ENCODE data around the gene KIF16B.
"Not testable (repeated sequence)": the region's sequence is repeated elsewhere in the genome, so short reads cannot be mapped to it uniquely, and the experiment has no call there.

The KIF16B gene

GRCh38 chr20:16553684-16554083 is 19.6 kb downstream of the KIF16B start:
- DNase-seq, result no peak

- no peak for DNase-seq
These were observed 20.1 kb downstream of the KIF16B start for GRCh38 chr20:16553101-16553500.

- DNase-seq, result no peak
These were observed 21.2 kb downstream of the KIF16B start for GRCh38 chr20:16552015-16552414.

DNA sequence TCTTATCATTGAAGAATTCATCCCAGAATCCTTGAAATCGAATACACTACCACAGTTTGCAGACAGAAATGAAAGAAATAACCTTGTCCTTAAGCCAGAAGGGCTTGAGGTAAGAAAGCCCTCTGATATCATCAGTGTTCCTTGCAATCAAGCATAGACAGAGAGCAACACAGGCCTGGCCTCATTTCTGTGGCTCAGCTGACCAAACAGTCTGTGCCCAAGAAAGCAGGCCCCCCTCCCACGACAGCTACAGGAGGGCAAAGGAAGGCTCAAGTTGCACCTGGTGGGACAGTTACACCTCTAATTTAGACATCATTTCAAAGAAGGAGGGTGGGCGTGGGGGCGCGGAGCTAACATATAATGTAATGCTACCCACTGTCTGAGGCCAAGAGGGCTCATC is 21.6 kb downstream of the KIF16B start:
- DNase-seq, result no peak

DNA sequence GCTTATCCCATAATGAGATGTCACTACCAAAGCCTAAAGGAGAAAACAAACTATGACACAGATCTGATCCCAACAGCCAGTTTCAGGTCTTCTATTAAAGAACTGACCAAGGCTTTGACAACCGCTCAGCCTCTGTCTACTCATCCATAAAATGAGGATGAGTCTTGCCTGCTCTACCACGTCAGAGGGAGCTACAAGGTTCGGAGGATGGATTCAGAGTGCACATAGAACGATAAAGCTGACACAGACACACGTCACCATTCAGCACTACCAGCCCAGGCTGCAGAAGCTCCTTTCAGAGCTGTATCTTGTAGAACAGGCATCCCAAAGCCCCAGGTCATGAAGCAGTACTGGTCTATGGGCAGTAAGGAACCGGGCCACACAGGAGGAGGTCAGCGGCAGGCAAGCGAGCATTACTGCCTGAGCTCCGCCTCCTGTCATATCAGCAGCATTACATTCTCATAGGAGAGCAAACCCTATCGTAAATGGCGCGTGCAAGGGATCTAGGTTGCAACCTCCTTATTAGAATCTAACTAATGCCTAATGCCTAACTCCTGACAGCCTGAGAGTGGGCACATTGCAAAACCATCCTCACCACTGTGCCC is 25.1 kb downstream of the KIF16B start:
- DNase-seq, result no peak

DNA sequence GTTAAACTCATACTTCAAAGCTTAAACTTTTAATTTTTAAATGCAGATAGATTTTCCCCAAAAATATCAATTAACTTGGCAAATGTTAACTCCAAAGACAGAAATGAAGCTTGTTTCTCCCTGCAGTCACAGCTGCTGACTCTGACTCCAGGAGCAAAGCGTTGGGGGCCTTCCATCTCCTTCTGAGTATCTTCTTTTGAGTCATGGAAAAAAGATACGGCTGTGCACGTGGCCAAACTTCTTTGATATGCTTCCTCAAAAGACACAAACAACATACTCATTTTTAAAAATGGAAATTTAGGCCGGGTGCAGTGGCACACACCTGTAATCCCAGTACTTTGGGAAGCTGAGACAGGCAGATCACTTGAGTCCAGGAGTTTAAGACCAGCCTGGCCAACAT is 28.3 kb downstream of the KIF16B start:
- DNase-seq, result no peak

GRCh38 chr20:16542477-16542876 is 30.8 kb downstream of the KIF16B start:
- no peak for DNase-seq

- no peak for DNase-seq
These were observed 31.4 kb downstream of the KIF16B start for GRCh38 chr20:16541878-16542277.

DNA sequence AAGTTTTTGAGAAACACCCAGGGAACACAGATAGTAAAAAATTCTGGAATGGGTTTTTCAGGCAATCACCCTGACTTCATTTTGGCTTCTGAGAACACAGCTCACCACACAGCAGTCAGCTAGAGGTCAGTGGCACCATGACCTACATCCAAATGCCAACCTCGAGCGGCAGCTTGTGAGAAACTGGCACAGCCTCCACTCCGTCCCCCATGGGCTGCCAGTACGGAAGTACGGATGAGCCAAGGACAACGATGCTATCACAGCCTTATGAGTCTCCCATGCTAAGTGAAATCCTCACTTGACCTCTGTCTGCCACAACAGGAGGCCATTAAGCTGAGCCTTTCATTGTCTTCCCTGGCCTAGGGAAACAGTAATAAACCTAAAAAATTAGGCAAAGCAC is 32.0 kb downstream of the KIF16B start:
- peak in 2 of 51 donors; percentile 8 to 19 for DNase-seq

DNA sequence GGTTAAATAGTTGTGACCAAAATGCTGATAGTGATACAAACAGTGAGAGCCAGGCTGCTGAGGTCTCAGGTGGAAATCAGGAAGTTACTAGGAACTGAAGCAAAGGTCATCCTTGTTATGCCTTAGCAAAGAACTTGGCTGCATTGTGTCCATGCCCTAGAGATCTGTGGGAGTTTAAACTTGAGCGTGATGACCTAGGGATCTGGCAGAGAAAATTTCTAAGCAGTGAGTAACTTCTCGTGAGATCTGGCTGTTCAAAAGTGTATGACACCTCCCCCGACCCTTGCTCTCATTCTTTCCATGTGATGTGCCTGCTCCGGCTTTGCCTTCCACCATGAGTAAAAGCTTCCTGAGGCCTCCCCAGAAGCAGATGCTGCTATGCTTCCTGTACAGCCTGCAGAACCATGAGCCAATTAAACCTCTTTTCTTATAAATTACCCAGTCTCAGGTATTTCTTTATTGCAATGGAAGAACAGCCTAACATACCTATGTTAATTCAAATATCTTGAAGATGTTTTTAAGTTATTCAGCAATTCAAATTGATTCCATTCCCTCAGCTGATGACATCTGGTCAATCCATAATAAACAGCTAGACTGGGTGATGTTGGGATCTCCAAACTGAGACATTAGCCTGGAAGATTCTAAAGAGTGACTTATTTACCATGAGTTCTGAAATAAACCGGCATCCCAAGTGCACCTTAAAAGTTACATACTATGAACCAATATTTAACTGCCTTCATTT is 33.8 kb downstream of the KIF16B start:
- no peak for DNase-seq

DNA sequence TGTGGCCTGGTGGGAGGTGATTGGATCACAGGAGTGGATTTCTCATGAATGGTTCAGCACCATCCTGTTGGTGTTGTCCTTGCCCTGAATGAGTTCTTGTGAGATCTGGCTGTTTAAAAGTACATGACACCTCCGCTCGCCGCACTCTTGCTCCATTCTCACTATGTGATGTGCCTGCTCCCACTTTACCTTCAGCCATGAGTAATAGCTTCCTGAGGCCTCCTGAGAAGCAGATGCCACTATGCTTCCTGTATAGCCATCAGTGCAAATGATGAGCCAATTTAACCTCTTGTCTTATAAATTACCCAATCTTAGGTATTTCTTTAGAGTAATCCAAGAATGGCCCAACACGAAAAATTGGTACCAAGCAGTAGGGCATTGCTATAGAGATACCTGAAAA is 34.5 kb downstream of the KIF16B start:
- DNase-seq, result no peak

DNA sequence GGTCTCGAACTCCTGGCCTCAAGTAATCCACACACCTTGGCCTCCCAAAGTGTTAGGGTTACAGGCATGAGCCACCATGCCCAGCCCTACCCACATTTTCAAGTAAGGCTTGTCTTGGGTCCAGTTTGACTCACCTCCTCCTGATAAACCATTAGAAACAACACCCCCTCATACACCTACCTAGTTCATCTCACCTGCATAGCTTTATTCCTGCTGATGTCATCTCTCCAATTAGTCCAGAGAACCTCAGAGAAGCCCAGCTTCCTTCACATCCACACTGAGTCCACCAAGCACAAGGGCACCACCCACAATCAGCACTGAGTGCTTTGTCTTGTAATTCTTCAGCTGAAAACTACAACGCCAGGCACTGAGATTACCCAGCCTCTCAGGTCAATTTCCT is 35.3 kb downstream of the KIF16B start:
- no peak for DNase-seq

GRCh38 chr20:16537025-16537665 is 36.1 kb downstream of the KIF16B start:
- DNase-seq, result no peak

- no peak for DNase-seq
These were observed 38.0 kb downstream of the KIF16B start for GRCh38 chr20:16535277-16535676.

DNA sequence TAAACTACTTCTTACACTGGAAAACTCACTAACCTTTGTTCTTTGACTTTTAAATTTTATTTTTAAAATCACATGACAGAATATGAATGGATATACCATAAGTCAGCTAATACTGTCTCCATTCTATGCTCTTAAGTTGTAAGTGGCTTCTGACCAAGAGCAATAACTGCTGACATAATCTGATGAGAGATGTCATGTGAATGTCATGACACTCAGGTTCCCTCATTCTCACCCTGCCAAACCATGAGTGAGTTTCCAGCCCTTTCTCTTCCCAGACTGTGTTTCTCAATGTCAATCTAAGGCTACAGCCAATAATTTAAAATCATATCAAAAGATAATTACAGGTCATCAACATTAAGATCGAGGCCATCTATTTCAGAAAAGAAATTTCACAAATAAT is 39.7 kb downstream of the KIF16B start:
- DNase-seq, result no peak

GRCh38 chr20:16531485-16531884 is 41.8 kb downstream of the KIF16B start:
- DNase-seq, result no peak

DNA sequence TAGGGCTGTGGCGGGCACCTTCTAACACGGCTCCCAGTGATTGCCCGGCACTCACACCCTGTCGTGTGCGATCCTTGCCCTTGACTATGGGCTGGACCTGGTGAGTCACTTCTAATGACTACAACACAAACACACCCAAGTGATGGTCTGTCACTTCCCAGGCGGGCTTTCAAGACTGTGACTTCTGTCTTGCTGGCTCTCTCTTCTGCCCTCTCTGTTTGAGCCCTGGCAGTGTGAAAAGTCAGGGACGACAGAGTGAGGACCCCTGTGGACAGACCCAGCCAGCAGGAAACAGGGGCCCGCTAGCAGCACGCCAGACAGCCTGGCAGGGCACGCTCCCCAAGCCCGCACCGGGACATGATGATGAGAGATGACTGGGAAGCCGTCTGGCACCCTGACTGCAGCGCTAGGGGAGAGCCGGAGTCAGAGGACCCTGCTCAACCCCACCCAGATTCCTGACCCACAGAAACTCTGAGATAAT is 43.0 kb downstream of the KIF16B start:
- DNase-seq, result no peak

DNA sequence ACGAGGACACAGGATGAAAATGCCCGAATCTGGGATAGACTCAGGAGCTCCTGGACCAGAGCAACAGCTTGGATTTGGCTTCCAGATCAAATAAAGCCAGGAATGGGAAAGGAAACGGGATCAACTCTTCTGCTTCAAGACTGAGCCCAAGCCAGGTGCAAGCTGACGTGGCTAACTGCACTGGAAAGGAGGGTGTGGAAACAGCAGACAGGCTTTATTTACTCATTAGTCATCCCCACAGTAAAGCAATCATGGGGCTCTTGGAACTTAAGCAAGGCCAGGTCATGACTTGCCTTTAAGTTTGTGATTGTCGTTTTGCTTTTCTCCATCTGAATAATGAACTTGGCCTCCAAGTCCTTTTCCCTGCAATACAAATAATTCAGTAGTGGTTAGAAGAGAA is 45.2 kb downstream of the KIF16B start:
- no peak for DNase-seq

DNA sequence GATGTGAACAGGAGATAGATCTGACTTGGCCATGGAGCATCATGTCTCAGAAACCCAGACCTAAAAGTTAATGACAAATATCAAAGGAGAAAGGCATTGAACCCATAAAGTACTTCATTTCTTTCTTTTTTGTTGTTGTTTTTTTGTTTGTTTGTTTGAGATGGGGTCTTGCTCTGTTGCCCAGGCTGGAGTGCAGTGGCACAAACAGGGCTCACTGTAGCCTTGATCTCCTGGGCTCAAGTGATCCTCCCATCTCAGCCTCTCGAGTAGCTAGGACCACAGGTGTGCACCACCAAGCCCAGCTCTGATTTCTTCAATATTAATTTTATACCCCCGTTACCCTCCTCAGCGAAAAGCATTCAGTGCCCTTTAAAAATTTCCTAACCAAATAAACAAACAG is 45.8 kb downstream of the KIF16B start:
- DNase-seq, result no peak

DNA sequence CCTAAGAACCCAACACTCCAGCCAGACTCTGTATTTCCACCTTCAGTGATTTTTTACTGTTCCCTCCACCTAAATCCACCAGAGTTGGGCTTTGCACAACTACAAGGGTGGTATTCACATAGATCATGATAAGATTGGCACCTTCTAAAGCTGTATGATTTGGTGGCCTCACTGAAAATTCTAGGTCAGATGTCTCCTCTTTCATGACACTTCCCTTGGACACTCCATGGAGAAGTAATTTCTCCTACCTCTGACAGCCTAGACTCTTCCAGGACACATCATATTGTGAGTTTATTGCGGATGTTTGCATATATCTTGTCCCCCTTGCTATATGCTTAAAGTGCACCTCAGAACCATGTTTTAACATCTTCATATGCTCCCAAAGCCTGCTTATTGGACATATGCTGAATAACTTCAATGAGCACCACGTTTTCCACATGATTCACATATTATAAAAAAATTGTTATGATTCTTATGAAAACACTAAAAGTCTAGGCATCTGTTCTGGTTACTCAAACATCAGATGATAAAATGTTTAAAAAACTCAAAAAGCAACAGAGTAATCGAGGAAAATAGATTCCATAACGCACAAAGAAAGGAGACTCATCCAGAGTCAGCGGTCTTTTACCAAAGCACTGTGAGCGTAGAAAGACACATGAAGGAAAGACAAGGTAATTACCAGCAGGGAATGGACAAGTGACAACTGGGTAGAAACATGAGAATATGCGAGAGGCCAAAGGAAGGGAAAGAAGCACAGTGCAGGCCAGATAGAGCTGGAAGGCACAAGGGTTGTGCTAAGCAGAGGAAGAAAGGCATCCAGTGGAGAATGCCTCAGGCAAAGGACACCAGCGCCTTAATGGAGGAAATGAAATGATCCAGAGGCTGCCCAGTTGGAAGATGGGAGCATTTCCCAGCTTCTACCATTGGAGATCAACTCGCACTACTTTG is 46.5 kb downstream of the KIF16B start:
- DNase-seq, result no peak

DNA sequence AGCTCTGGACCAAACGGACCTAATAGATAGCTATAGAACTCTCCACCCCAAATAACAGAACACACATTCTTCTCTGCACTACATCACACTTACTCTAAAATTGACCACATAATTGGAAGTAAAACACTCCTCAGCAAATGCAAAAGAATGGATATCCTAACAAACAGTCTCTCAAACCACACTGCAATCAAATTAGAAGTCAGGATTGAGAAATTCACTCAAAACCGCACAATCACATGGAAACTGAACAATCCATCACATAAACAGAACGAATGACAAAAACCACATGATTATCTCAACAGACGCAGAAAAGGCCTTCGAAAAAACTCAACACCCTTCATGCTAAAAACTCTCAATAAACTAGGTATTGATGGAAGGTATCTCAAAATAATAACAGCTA is 50.6 kb downstream of the KIF16B start:
- DNase-seq, result not testable (repeated sequence)

- DNase-seq, result no peak
These were observed 53.1 kb downstream of the KIF16B start for GRCh38 chr20:16520154-16520553.
